Subcutaneous abdominal adipose tissue (tissue), 5 donors: ENCODE measurements around the gene ITCH.

Experiments
- H3K27ac ChIP-seq: one replicate; pipeline ENCODE4 v1.7.0; 2013; ENCODE audit warnings: low read depth, mild to moderate bottlenecking, inconsistent platforms, low read length, moderate library complexity
- H3K27me3 ChIP-seq, 5 donors: one replicate each; pipeline ENCODE4 v1.7.0; 2013; ENCODE audit warnings: low read length in 5 of 5, inconsistent platforms in 1 of 5; ENCODE audit not compliant: control insufficient read depth in 5 of 5, insufficient read depth in 4 of 5
- H3K36me3 ChIP-seq, 5 donors: one replicate each; pipeline ENCODE4 v1.7.0; 2013; ENCODE audit warnings: low read length in 5 of 5; ENCODE audit not compliant: control insufficient read depth in 5 of 5, insufficient read depth in 5 of 5
- H3K4me1 ChIP-seq, 5 donors: one replicate each; pipeline ENCODE4 v1.7.0; 2013; ENCODE audit warnings: low read length in 5 of 5, mild to moderate bottlenecking in 3 of 5, moderate library complexity in 1 of 5; ENCODE audit not compliant: control insufficient read depth in 5 of 5, insufficient read depth in 5 of 5
- H3K4me3 ChIP-seq, 5 donors: one replicate each; pipeline ENCODE4 v1.7.0; 2013; ENCODE audit warnings: low read length in 5 of 5, low read depth in 1 of 5
- H3K9ac ChIP-seq, 5 donors: one replicate each; pipeline ENCODE4 v1.7.0; 2013; ENCODE audit warnings: low read length in 5 of 5, mild to moderate bottlenecking in 4 of 5, moderate library complexity in 3 of 5
- H3K9me3 ChIP-seq, 5 donors: one replicate each; pipeline ENCODE4 v1.7.0; 2013; ENCODE audit warnings: low read length in 5 of 5; ENCODE audit not compliant: control insufficient read depth in 5 of 5
- donor health status: healthy.
- donor health status: healthy.
- donor health status: healthy.
- donor health status: healthy.
- donor health status: healthy.

Gene ITCH

GRCh38 chr20:34539756-34540155 is 176.7 kb downstream of the ITCH start:
- no peaks in the 10 kb centered on the region for H3K9me3 ChIP-seq
- H3K27me3 ChIP-seq, result no peaks in the 10 kb centered on the region
- H3K4me3 ChIP-seq, result no peak overlapping the region
- H3K27ac ChIP-seq, result no peak overlapping the region
- H3K36me3 ChIP-seq, result peaks cover 0 to 71% (median 56%) of the 10 kb centered on the region in 5 donors
- no peak overlapping the region for H3K9ac ChIP-seq
- peaks cover 0 to 14% (median 5%) of the 10 kb centered on the region in 5 donors for H3K4me1 ChIP-seq

- H3K36me3 ChIP-seq, result peaks cover 0 to 61% (median 46%) of the 10 kb centered on the region in 5 donors
- no peaks in the 10 kb centered on the region for H3K27me3 ChIP-seq
- no peak overlapping the region for H3K9ac ChIP-seq
- H3K9me3 ChIP-seq, result no peaks in the 10 kb centered on the region
- no peak overlapping the region for H3K27ac ChIP-seq
- peaks cover 0 to 14% (median 5%) of the 10 kb centered on the region in 5 donors for H3K4me1 ChIP-seq
- no peak overlapping the region for H3K4me3 ChIP-seq
Measured at GRCh38 chr20:34540596-34541263, 177.7 kb downstream of the ITCH start.

GRCh38 chr20:34541264-34541901 is 178.3 kb downstream of the ITCH start:
- Histone ChIP-seq H3K4me3 (no peak overlapping the region), H3K27ac (no peak overlapping the region), H3K9me3 (no peaks in the 10 kb centered on the region), H3K4me1 (peaks cover 0 to 14% (median 5%) of the 10 kb centered on the region in 5 donors), H3K27me3 (no peaks in the 10 kb centered on the region), H3K9ac (no peak overlapping the region), H3K36me3 (peaks cover 0 to 55% (median 40%) of the 10 kb centered on the region in 5 donors)

GRCh38 chr20:34541917-34542316 is 178.8 kb downstream of the ITCH start:
- Histone ChIP-seq H3K9ac (no peak overlapping the region), H3K4me1 (peaks cover 0 to 14% (median 5%) of the 10 kb centered on the region in 5 donors), H3K9me3 (no peaks in the 10 kb centered on the region), H3K36me3 (peaks cover 0 to 51% (median 37%) of the 10 kb centered on the region in 5 donors), H3K27ac (no peak overlapping the region), H3K27me3 (no peaks in the 10 kb centered on the region), H3K4me3 (no peak overlapping the region)

- Histone ChIP-seq H3K27ac (no peak overlapping the region), H3K4me1 (peaks cover 0 to 14% (median 5%) of the 10 kb centered on the region in 5 donors), H3K4me3 (no peak overlapping the region), H3K27me3 (no peaks in the 10 kb centered on the region), H3K9me3 (no peaks in the 10 kb centered on the region), H3K9ac (no peak overlapping the region), H3K36me3 (peaks cover 0 to 46% (median 32%) of the 10 kb centered on the region in 5 donors)
Measured at GRCh38 chr20:34542439-34542838, 179.4 kb downstream of the ITCH start.

- Histone ChIP-seq H3K9me3 (no peaks in the 10 kb centered on the region), H3K27ac (no peak overlapping the region), H3K4me3 (no peak overlapping the region), H3K9ac (no peak overlapping the region), H3K36me3 (peaks cover 0 to 40% (median 28%) of the 10 kb centered on the region in 5 donors), H3K27me3 (no peaks in the 10 kb centered on the region), H3K4me1 (peaks cover 0 to 14% (median 5%) of the 10 kb centered on the region in 5 donors)
Measured at GRCh38 chr20:34543463-34544056, 180.5 kb downstream of the ITCH start.

GRCh38 chr20:34544109-34544796 is 181.2 kb downstream of the ITCH start:
- peaks cover 0 to 34% (median 26%) of the 10 kb centered on the region in 5 donors for H3K36me3 ChIP-seq
- H3K9me3 ChIP-seq, result no peaks in the 10 kb centered on the region
- peak overlapping the region in 1 of 5 donors; percentile 27 for H3K9ac ChIP-seq
- H3K27me3 ChIP-seq, result no peaks in the 10 kb centered on the region
- peaks cover 0 to 14% (median 5%) of the 10 kb centered on the region in 5 donors for H3K4me1 ChIP-seq
- peak overlapping the region in 2 of 5 donors; percentile 24 to 42 for H3K4me3 ChIP-seq
- H3K27ac ChIP-seq, result no peak overlapping the region

GRCh38 chr20:34546751-34547181 is 183.7 kb downstream of the ITCH start:
- no peak overlapping the region for H3K27ac ChIP-seq
- peaks cover 0 to 5% (median 4%) of the 10 kb centered on the region in 5 donors for H3K4me1 ChIP-seq
- H3K27me3 ChIP-seq, result no peaks in the 10 kb centered on the region
- no peak overlapping the region for H3K4me3 ChIP-seq
- no peaks in the 10 kb centered on the region for H3K9me3 ChIP-seq
- peaks cover 0 to 9% (median 5%) of the 10 kb centered on the region in 5 donors for H3K36me3 ChIP-seq
- no peak overlapping the region for H3K9ac ChIP-seq

- Histone ChIP-seq H3K9me3 (no peaks in the 10 kb centered on the region), H3K27ac (no peak overlapping the region), H3K27me3 (no peaks in the 10 kb centered on the region), H3K36me3 (no peaks in the 10 kb centered on the region), H3K9ac (no peak overlapping the region), H3K4me1 (peaks cover 0 to 5% (median 4%) of the 10 kb centered on the region in 5 donors), H3K4me3 (no peak overlapping the region)
Measured at GRCh38 chr20:34547844-34548613, 185.0 kb downstream of the ITCH start.
